Fibroblast of skin of abdomen (primary cell): Measurements from ENCODE around the gene GMNN.

Source experiments
- DNase-seq: peaks from one replicate; pipeline ENCODE4 v3.0.0-alpha.2; 2013

The GMNN gene

GRCh38 chr6:24807584-24807983, 32.8 kb downstream of the GMNN start:
- DNase-seq, result no peak

- DNase-seq, result no peak
Measured at GRCh38 chr6:24809728-24810127, 35.0 kb downstream of the GMNN start.

GRCh38 chr6:24818346-24818745, 43.6 kb downstream of the GMNN start:
- no peak for DNase-seq

GRCh38 chr6:24821860-24822444, 47.2 kb downstream of the GMNN start:
- DNase-seq, result no peak

- no peak for DNase-seq
Measured at GRCh38 chr6:24822696-24823095, 48.0 kb downstream of the GMNN start.

GRCh38 chr6:24823185-24823584, 48.4 kb downstream of the GMNN start:
- no peak for DNase-seq

GRCh38 chr6:24824142-24824938, 49.6 kb downstream of the GMNN start:
- DNase-seq, result peak; percentile 31

GRCh38 chr6:24825130-24825630, 50.4 kb downstream of the GMNN start:
- no peak for DNase-seq

GRCh38 chr6:24827162-24827561, 52.4 kb downstream of the GMNN start:
- no peak for DNase-seq

- no peak for DNase-seq
Measured at GRCh38 chr6:24827970-24828369, 53.2 kb downstream of the GMNN start.

- no peak for DNase-seq
Measured at GRCh38 chr6:24829657-24830056, 54.9 kb downstream of the GMNN start.

GRCh38 chr6:24831771-24832716, 57.3 kb downstream of the GMNN start:
- DNase-seq, result no peak

- no peak for DNase-seq
Measured at GRCh38 chr6:24832794-24833193, 58.1 kb downstream of the GMNN start.

GRCh38 chr6:24833711-24834386, 59.1 kb downstream of the GMNN start:
- DNase-seq, result no peak
